Breast epithelium (tissue), 4 donors: ENCODE measurements around the gene CMSS1. TPM values are rescaled to one million over a fixed set of nuclear protein-coding genes. Genes with fewer than 3 reads are reported as not detected.

ENCODE experiments used
- DNase-seq, 2 donors: peaks; one replicate each; pipeline ENCODE4 v3.0.0-alpha.2; 2019; ENCODE audit warnings: low spot score in 2 of 2
- H3K27ac ChIP-seq, 2 donors: fragments of 200-600 bp; sonication (generic) in 1 of 2; one replicate each; pipeline ENCODE4 v1.5.1; 2016 to 2019; ENCODE audit warnings: mild to moderate bottlenecking in 1 of 2
- H3K27me3 ChIP-seq, 2 donors: fragments of 200-600 bp; sonication (generic) in 1 of 2; one replicate each; pipeline versions ENCODE4 v1.5.1 to v1.6.0; 2017 to 2019; ENCODE audit warnings: control low read depth in 1 of 2, mild to moderate bottlenecking in 1 of 2
- H3K36me3 ChIP-seq: fragments of 200-600 bp; one replicate; pipeline ENCODE4 v1.5.1; 2019
- H3K4me1 ChIP-seq, 2 donors: fragments of 200-600 bp; sonication (generic); one replicate each; pipeline ENCODE4 v1.5.1; 2016 to 2019; ENCODE audit warnings: control low read depth in 1 of 2
- H3K4me3 ChIP-seq, 3 donors: fragments of 200-600 bp; sonication (generic); 1 replicate in 2 of 3; 2 replicates in 1 of 3; pipeline ENCODE4 v1.5.1; 2016 to 2019; ENCODE audit warnings: mild to moderate bottlenecking in 3 of 3, moderate library complexity in 2 of 3
- H3K9me3 ChIP-seq, 2 donors: fragments of 200-600 bp; sonication (generic) in 1 of 2; one replicate each; pipeline ENCODE4 v1.5.1; 2016 to 2019; ENCODE audit warnings: control low read depth in 1 of 2
- CTCF ChIP-seq, 3 donors: fragments of 450-650 bp; IDR thresholded peaks; one replicate each; pipeline ENCODE4 v1.5.1; 2016 to 2017; ENCODE audit warnings: antibody characterized with exemption in 3 of 3, mild to moderate bottlenecking in 3 of 3, moderate library complexity in 3 of 3
- POLR2A ChIP-seq: fragments of 450-650 bp; IDR thresholded peaks from one replicate; pipeline ENCODE4 v1.6.1; 2016; ENCODE audit warnings: antibody characterized with exemption, mild to moderate bottlenecking, moderate library complexity
- POLR2AphosphoS5 ChIP-seq, 3 donors: sonication (generic); formaldehyde crosslinking; IDR thresholded peaks; one replicate each; pipeline ENCODE4 v1.6.1; 2017; ENCODE audit warnings: antibody characterized with exemption in 3 of 3
- intact Hi-C: fragments of 100-400 bp; cut with DNase I; formaldehyde crosslinking; loops from one replicate; pipeline ENCODE4 v1.15.1; 2023; ENCODE audit warnings: low total_unique reads
- total RNA-seq, 3 donors: library from RNA; depleted of rRNA; stranded (reverse); fragments of >200 nt; gene quantifications; one replicate each; pipeline ENCODE4 v1.1.0, GENCODE V29; 2016

CMSS1 gene
- total RNA-seq, 3 donors from 2014 or later = 15.5 to 35.4 (median 16.1) TPM

- no peak overlapping the region for H3K4me3 ChIP-seq
- no peaks in the 10 kb centered on the region for H3K4me1 ChIP-seq
- no peak overlapping the region for H3K27ac ChIP-seq
- H3K27me3 ChIP-seq = no peaks in the 10 kb centered on the region
- DNase-seq = no peak
- H3K9me3 ChIP-seq = peaks cover 0 to 8% of the 10 kb centered on the region in 2 donors
- H3K36me3 ChIP-seq = no peaks in the 10 kb centered on the region
- intact Hi-C loops = no loop called here
- TF ChIP-seq POLR2A (no peak), POLR2AphosphoS5 (IDR thresholded peaks at IDR 0.05) (no peak), CTCF (IDR thresholded peaks at IDR 0.05) (no peak)
These were observed 403.5 kb downstream of the CMSS1 start for GRCh38 chr3:100221159-100221558.

- no peaks in the 10 kb centered on the region for H3K27me3 ChIP-seq
- no peak overlapping the region for H3K27ac ChIP-seq
- intact Hi-C loops = no loop called here
- TF ChIP-seq CTCF (IDR thresholded peaks at IDR 0.05) (no peak), POLR2AphosphoS5 (IDR thresholded peaks at IDR 0.05) (no peak), POLR2A (no peak)
- H3K9me3 ChIP-seq = peaks cover 0 to under 1% of the 10 kb centered on the region in 2 donors
- H3K4me1 ChIP-seq = no peaks in the 10 kb centered on the region
- H3K36me3 ChIP-seq = no peaks in the 10 kb centered on the region
- no peak overlapping the region for H3K4me3 ChIP-seq
- no peak for DNase-seq
These were observed 407.5 kb downstream of the CMSS1 start for GRCh38 chr3:100225193-100225592.

- H3K27me3 ChIP-seq = no peaks in the 10 kb centered on the region
- DNase-seq = no peak
- H3K36me3 ChIP-seq = no peaks in the 10 kb centered on the region
- no peak overlapping the region for H3K27ac ChIP-seq
- no peaks in the 10 kb centered on the region for H3K9me3 ChIP-seq
- intact Hi-C loops = no loop called here
- H3K4me1 ChIP-seq = no peaks in the 10 kb centered on the region
- H3K4me3 ChIP-seq = no peak overlapping the region
- no peak for TF ChIP-seq POLR2AphosphoS5 (IDR thresholded peaks at IDR 0.05)
- no peak for TF ChIP-seq CTCF (IDR thresholded peaks at IDR 0.05)
- TF ChIP-seq POLR2A = no peak
These were observed 408.2 kb downstream of the CMSS1 start for GRCh38 chr3:100225883-100226282.

DNA sequence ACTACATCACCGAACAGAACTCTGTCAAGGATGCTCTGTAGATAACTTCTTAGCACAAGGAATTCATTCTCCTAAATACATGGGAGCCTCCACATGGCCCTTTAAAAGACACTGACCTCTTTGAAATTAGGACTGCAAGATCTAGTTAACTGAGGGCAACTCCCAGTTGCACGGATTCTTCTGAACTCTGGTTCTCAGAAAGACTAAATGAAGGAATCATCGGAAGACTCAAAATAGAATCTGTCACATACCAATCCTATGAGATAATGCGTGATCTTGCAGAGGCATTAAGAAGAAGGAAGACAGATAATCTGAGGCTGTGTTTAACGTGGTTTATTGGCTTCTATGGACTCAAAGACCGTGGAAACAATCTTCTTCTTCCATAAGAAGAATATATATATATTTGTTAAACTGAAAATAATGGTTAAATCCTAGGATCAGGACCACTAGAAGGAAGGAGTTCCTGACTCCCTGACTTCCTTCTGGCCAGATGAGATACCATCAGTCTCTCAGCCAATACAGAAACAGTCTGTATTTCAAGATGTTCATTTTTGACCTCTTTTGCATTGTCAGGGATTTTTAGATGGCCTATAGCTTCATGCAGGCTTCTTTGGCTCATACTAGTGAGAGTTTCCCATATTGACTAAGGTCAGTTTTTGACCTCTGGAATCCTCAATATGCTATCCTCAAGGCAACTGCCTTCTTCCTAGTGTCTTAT is 409.2 kb downstream of the CMSS1 start:
- TF ChIP-seq POLR2A = no peak
- no peak for TF ChIP-seq POLR2AphosphoS5 (IDR thresholded peaks at IDR 0.05)
- no peak for TF ChIP-seq CTCF (IDR thresholded peaks at IDR 0.05)
- Histone ChIP-seq H3K27ac (no peak overlapping the region), H3K9me3 (no peaks in the 10 kb centered on the region), H3K4me3 (no peak overlapping the region), H3K27me3 (no peaks in the 10 kb centered on the region), H3K36me3 (no peaks in the 10 kb centered on the region), H3K4me1 (no peaks in the 10 kb centered on the region)
- intact Hi-C loops = no loop called here
- DNase-seq = no peak

DNA sequence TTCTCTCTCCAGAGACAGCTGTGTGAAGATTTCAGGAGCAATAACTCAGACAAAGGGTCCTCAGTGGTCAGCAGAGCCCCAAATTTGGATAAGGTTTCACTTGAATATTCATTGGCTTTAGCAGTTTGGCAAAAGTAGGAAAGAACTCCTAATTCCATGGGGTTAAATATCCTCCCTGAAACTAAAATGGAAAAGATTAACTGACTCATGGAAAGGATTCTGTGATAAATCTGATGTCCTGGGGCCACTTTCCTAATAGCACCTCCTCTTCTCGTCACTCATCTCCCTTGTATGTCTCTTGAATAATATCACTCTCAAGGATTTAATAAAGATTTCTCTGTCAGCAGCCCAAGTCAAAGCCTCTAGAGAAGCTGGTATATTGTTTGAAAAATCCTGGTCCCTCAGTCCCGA is 409.9 kb downstream of the CMSS1 start:
- Histone ChIP-seq H3K4me1 (no peaks in the 10 kb centered on the region), H3K9me3 (no peaks in the 10 kb centered on the region), H3K27me3 (no peaks in the 10 kb centered on the region), H3K36me3 (no peaks in the 10 kb centered on the region), H3K27ac (no peak overlapping the region), H3K4me3 (no peak overlapping the region)
- TF ChIP-seq POLR2A = no peak
- no peak for TF ChIP-seq CTCF (IDR thresholded peaks at IDR 0.05)
- intact Hi-C loops = no loop called here
- no peak for DNase-seq
